ENCODE results near the gene TAS2R19.

The TAS2R19 gene

DNA sequence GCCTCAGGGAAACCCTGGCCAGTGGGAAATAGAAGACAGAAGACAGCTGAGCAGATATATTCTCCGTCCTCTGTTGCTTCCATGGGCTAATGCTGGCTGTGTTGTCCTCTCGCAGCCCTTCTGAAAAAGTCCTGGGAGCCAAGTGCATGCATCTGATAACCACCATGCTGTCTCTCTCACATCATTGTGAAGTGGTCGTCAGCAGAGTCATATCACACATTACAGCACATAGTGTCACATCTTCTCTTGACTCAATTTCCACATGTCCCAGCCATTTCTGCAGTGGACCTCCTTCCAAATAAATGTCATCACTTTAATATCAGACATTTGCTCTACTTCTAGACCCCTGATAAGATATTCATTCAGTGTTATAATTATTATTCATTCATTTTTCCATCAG lies 28.1 kb downstream of the TAS2R19 start:
- Histone ChIP-seq H3K36me3 (ENCODE audit: control insufficient read depth, insufficient read depth, low read length) (peaks cover 7% of the 10 kb centered on the region; the same call in 1 of the 2 replicates), H3K4me3 (ENCODE audit: low read depth, low read length) (no peak overlapping the region), H3K9me3 (ENCODE audit: control insufficient read depth, insufficient read depth, low read depth, low read length) (peaks cover 3% of the 10 kb centered on the region; the same call in 1 of the 2 replicates), H3K27ac (ENCODE audit: low read depth, low read length) (no peak overlapping the region), H3K4me1 (ENCODE audit: control insufficient read depth, insufficient read depth, low read length) (no peaks in the 10 kb centered on the region), H3K9ac (ENCODE audit: low read length) (no peak overlapping the region), H3K27me3 (ENCODE audit: control insufficient read depth, insufficient read depth, low read length) (no peaks in the 10 kb centered on the region)

DNA sequence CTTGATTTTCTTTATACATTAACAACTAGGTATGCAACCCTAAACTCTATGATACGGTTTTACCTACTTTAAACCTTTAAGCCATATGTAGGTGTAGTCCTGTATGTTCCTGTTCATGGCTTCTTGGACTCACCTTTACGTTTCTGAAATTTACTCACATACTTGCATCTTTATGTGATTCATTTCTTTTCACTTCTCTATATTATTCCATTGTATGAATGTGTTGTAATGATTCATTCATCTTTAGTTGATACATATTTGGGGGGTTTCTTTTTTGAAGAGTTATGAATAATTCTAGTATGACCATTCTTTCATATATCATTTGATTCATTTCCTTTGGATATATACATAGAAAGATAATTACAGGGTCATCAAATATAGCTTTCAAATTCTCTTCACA lies 33.3 kb downstream of the TAS2R19 start:
- no peaks in the 10 kb centered on the region for H3K4me1 ChIP-seq (ENCODE audit: control insufficient read depth, insufficient read depth, low read length)
- no peak overlapping the region for H3K4me3 ChIP-seq (ENCODE audit: low read depth, low read length)
- H3K27ac ChIP-seq (ENCODE audit: low read depth, low read length), result no peak overlapping the region
- no peaks in the 10 kb centered on the region for H3K27me3 ChIP-seq (ENCODE audit: control insufficient read depth, insufficient read depth, low read length)
- H3K9ac ChIP-seq (ENCODE audit: low read length), result no peak overlapping the region
- peaks cover 3% of the 10 kb centered on the region; the same call in 1 of the 2 replicates for H3K9me3 ChIP-seq (ENCODE audit: control insufficient read depth, insufficient read depth, low read depth, low read length)
- peaks cover 4% of the 10 kb centered on the region; the same call in 1 of the 2 replicates for H3K36me3 ChIP-seq (ENCODE audit: control insufficient read depth, insufficient read depth, low read length)

DNA sequence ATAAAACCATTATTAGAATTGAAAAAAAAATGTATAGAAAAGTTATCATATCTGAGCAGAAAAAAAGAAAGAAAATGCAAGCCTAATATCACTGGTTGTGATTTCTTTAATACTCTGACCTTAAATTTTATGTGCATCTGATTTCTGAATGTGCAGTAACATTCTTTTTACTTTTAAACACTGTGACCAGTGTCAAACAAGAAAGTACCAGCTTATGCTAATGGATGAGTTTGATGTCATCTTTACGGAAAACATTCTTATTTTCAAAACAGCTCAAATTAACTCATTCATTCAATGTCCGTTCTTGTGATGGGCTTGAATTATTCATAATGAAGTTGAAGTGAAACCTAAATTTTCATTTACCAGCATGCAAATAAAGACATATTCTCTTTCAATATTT lies 35.6 kb downstream of the TAS2R19 start, which contains the start of gene TAS2R50:
TSS of gene TAS2R50 (minus strand) at position 101 of the 400 bp plus-strand sequence. CDS start at position 49, 52 bp downstream.
- Histone ChIP-seq H3K4me3 (ENCODE audit: low read depth, low read length) (no peak within 1 kb of the TSS), H3K27ac (ENCODE audit: low read depth, low read length) (no peak within 1 kb of the TSS), H3K9me3 (ENCODE audit: control insufficient read depth, insufficient read depth, low read depth, low read length) (peaks cover 3% of the 10 kb centered on the region; the same call in 1 of the 2 replicates), H3K27me3 (ENCODE audit: control insufficient read depth, insufficient read depth, low read length) (no peaks in the 10 kb centered on the region), H3K4me1 (ENCODE audit: control insufficient read depth, insufficient read depth, low read length) (no peaks in the 10 kb centered on the region), H3K36me3 (ENCODE audit: control insufficient read depth, insufficient read depth, low read length) (peaks cover 3% of the 10 kb centered on the region; the same call in 1 of the 2 replicates), H3K9ac (ENCODE audit: low read length) (no peak within 1 kb of the TSS)

DNA sequence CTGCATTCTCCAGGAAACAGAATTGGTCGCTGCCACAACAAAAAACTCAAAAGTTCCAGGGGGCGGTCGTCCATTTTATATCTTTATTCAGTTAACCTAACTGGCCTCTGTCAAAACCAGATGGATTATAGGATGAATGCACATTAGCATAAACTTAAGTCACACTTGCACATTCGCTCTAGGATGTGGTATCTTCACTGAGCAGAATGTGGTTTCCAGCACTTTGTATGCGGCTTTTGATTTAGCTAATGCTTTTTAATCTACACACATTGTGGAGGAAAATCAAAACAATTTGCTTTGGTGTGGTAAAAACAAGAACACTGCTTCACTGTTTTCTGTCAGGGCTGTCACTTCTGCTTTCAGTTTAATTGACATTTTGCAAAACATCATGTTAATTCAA lies 40.2 kb downstream of the TAS2R19 start:
- Histone ChIP-seq H3K27me3 (ENCODE audit: control insufficient read depth, insufficient read depth, low read length) (no peaks in the 10 kb centered on the region), H3K9ac (ENCODE audit: low read length) (no peak overlapping the region), H3K36me3 (ENCODE audit: control insufficient read depth, insufficient read depth, low read length) (no peaks in the 10 kb centered on the region), H3K4me1 (ENCODE audit: control insufficient read depth, insufficient read depth, low read length) (peaks cover 4% of the 10 kb centered on the region; the same call in 1 of the 2 replicates), H3K4me3 (ENCODE audit: low read depth, low read length) (no peak overlapping the region), H3K9me3 (ENCODE audit: control insufficient read depth, insufficient read depth, low read depth, low read length) (no peaks in the 10 kb centered on the region), H3K27ac (ENCODE audit: low read depth, low read length) (no peak overlapping the region)

DNA sequence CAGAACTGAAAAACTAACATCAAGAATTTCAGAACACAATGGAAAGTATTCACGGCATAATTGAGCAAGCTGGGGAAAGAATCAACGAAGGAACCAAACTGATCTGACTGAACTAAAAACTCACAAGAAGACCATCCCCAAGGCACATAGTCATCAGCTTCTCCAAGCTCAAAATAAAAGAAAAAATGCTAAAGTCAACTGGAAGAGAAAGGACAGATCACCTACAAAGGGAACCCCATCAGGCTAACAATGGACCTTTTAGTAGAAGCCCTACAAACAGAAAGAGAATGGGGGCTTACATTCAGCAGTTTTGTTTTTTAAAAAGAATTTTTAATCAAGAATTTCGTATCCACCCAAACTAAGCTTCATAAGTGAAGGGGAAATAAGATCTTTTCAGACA lies 47.5 kb downstream of the TAS2R19 start:
- H3K9me3 ChIP-seq (ENCODE audit: control insufficient read depth, insufficient read depth, low read depth, low read length), result no peaks in the 10 kb centered on the region
- peaks cover 16% of the 10 kb centered on the region; the same call in 1 of the 2 replicates for H3K4me1 ChIP-seq (ENCODE audit: control insufficient read depth, insufficient read depth, low read length)
- H3K4me3 ChIP-seq (ENCODE audit: low read depth, low read length), result no peak overlapping the region
- H3K27ac ChIP-seq (ENCODE audit: low read depth, low read length), result no peak overlapping the region
- H3K27me3 ChIP-seq (ENCODE audit: control insufficient read depth, insufficient read depth, low read length), result no peaks in the 10 kb centered on the region
- H3K36me3 ChIP-seq (ENCODE audit: control insufficient read depth, insufficient read depth, low read length), result no peaks in the 10 kb centered on the region
- H3K9ac ChIP-seq (ENCODE audit: low read length), result no peak overlapping the region

Measured in HUES6 (cell line).